ENCODE measurements around the gene ONECUT3. TPM values are rescaled to one million over a fixed set of nuclear protein-coding genes. Genes with fewer than 3 reads are reported as not detected.
A peak's percentile ranks its signal among the peaks of the same experiment; 100 is the strongest.

Gene ONECUT3
- total RNA-seq, 1 experiment from 2014 or later: not detected

DNA sequence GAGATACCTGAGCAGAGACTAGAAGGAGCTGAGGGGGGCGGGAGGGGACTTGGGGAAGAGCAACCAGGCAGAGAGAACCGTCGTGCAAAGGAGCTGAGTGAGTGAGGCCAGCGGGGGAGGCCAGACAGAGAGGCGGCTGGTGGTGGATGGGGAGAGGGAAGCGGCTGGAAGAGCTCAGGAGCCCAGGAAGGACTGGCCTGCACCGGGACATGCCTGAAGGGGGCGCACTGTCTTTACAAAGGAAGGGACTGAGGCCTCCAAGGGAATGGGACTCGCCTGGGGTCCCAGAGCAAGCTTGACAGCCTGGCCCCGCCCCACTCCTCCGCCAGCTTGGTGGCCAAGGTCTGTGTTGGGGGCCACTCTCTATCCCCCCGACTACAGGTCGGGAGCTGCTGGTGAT lies 14.9 kb downstream of the ONECUT3 start:
- no peak for DNase-seq (ENCODE audit: low read depth)

DNA sequence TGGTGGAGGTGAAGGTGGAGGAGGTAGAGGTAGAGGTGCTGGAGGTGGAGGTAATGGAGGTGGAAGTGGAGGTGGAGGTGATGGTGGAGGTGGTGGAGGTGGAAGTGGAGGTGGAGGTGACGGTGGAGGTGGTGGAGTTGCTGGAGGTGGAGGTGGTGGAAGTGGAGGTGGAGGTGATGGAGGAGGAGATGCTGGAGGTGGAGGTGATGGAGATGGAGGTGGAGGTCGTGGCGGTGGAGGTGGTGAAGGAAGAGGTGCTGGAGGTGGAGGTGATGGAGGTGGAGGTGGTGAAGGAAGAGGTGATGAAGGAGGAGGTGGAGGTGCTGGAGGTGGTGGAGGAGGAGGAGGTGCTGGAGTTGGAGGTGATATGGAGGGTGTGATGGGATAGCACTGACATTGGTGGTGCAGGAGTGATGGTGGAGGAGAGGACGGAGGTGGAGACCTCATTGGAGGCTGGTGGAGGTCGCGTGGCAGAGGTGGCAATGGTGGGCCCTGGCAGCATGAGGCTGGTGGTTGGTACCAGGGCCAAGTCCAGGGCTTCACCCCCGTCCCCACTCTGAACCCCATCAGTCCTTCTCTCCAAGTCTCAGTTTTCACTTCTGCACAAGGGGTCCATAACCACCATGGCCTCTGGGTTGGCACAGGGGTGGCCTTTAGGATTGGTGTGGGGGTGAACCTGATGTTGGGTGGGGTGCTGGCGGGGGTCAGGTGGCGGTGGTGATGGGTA lies 15.8 kb downstream of the ONECUT3 start:
- no peak for DNase-seq (ENCODE audit: low read depth)

DNA sequence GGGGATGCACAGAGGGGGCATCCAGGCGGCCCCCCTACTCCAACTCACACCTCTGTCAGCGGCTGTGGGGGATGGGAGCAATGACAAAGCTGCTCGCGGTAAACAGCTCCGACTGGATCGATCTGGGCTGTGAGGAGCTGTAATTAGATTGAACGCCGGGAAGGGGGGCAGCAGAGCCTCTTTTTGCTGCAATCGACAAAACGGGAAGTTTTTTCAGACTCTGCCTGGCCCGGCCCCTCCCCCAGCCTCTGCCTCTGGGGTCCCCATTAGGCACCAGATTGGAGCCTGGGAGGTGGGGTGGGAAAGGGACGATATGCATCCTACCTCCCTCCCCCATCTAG lies 16.3 kb downstream of the ONECUT3 start:
- DNase-seq (ENCODE audit: low read depth): no peak

DNA sequence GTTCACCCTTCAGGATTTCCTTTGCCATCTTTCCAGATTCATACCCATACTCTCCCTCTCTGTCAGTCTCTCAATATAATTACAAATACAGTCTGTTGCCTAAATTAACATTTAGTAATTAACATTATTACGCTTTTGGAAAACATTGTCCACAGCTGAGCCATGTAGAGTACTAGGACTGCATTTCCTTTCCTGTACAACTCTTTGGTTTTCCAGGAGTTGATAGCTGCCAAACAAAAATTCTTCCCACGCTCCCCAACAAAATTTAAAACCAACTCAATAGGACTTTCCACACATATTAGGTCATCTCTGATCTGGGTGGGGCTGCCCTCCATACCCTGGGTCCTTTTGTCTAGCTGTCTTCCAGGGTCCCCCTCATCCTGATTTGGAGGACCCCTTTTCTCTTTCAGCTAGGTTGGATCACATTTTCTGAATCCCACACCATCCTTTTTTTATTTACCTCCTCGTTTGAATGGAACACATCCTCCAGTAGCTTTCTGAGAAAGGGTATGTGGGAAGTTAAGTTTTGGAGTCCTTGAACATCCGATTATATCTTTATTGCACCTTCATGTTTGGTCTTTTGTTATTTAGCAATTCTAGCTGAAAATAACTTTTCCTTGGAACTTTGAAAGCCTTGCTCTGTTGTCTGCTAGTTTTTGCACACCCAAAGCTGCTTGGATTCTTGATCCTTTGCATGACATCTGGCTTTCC lies 17.7 kb downstream of the ONECUT3 start:
- DNase-seq (ENCODE audit: low read depth): no peak

DNA sequence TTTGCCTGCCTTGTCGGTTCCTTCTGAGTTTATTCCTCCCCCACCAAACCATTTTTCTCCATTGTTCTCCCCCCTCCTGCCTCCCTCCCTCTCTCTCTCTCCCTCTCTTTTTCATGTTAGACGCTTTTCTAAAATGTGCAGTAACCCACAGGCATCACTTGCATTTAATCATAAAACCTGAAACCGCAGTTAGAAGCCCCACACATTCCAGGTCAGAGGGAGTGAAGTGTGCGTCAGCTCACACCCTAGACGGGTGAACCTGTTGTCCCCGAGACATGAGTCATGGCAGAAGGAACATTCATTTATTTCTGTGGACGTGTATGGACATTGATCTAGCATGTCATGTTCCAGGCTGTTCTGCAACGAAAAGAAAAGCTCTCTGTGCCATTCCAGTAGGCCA lies 19.9 kb downstream of the ONECUT3 start:
- peak; percentile 83 for DNase-seq (ENCODE audit: low read depth)

DNA sequence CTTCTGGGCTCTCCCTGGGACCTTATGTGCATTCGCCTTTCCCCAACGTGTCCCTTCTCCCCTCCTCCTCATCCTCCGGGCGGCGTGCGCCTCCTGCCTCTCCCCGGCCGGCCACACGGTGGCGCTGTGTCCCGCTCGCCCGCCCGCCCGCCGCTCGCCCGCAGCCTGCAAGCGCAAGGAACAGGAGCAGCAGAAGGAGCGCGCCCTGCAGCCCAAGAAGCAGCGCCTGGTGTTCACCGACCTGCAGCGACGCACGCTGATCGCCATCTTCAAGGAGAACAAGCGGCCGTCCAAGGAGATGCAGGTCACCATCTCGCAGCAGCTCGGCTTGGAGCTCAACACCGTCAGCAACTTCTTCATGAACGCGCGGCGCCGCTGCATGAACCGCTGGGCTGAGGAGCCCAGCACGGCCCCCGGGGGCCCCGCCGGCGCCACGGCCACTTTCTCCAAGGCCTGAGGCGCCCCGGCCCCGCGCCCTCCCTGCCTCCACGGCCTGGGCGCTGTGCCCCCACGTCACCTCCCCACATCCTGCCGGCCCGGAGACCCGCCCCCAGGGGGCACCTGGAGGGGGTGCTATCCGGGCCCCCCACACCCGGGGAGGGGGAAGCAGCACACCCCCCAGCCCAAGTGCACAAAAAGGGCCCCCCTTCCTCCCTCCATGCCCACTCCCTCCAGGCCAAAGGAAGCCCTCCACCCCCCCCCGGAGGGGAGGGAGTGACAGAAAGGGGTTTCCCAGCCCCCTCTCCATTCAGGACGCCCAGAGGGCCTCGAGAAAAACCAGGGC lies 21.9 kb downstream of the ONECUT3 start:
- DNase-seq (ENCODE audit: low read depth): no peak

DNA sequence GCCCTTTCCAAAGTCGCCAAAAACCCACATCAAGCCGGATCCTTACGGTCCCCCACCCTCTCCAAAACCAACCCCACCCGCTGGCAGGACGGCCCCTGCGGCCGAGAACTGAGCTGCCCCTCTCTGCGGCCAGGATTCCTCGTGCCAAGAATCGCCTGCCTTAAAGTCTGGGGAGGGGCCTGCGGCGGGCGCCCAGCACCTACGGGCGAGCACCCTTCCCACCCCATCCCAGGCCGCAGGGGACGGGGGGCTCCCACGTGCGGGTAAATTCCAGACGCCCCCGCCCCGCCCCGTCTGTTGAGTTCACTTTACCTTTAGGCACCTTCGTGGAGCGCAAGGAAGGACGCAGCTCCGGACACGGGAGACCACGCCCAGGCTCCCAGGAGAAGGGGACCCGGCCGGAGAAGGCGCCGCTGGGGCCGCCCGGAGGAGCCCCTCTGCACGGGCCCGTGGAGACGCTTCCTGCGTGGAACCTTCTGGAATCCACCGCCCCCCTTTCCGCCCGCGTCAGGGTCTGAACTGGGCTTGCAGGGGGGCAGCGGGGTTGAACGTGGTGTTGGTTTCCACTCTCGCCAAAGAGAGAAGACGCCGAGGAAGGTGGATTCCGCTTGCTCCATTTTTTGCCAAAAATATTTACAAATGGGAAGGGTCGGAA lies 22.8 kb downstream of the ONECUT3 start:
- no peak for DNase-seq (ENCODE audit: low read depth)

DNA sequence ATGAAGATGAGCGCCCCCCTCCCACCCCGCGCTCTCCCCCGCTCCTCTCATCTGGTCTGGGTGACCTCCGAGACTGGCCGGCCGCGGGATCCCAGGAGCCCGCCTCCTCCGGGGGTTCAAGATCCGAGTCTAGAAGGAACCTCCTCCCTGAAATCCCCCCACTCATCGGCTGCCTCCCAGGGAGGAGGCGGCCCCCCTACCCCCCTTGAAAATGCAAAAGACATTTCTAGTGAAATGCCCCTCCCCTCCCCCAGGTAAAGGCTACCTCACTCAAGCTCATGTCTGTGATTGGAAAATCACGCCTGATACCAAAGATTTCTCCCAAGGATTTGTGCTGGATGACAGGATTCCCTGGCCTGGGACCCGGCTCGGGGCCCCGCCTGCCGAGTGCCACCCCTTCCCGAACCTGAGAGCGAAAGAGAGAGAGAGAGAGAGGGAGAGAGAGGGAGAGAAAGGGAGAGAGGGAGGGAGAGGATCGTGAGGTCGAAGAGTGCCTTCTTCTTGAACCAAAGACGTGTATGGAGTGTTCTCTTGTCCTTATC lies 23.4 kb downstream of the ONECUT3 start:
- no peak for DNase-seq (ENCODE audit: low read depth)

DNA sequence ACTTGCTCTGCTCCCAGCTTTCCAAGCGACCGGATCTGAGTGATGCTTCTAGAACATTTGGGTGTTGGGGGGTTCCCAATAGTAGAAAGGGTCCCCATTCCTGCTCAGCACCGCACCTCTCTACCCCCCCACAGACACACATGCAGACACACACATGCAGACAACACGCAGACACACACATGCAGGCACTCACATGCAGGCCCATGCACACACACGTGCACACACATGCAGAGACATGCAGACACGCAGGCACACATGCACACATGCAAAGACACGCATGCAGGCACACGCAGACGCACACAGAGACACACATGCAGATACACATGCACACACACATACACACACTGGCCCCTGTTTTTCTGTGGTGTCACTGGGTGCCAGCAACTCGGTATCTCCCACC lies 23.8 kb downstream of the ONECUT3 start:
- no peak for DNase-seq (ENCODE audit: low read depth)

DNA sequence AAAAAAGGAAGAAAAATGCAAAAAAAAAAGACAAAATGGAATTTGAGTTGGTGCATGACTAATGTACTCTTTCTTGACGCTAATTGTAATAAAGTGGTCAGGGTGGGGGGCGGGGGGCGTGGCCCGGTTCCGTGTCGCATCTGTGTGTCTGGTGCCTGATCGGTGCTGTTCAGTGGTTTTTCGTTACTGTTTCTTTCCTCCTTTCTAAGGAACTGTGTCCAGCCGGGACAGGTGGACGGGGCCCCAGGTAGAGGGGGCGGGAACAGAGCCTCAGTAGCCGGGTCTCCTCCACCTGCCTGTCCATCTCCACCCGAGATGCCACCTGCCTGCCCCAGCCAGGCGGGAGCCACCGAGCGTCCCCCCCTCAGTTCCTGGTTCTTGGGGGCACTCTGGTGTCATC lies 26.3 kb downstream of the ONECUT3 start:
- no peak for DNase-seq (ENCODE audit: low read depth)

DNA sequence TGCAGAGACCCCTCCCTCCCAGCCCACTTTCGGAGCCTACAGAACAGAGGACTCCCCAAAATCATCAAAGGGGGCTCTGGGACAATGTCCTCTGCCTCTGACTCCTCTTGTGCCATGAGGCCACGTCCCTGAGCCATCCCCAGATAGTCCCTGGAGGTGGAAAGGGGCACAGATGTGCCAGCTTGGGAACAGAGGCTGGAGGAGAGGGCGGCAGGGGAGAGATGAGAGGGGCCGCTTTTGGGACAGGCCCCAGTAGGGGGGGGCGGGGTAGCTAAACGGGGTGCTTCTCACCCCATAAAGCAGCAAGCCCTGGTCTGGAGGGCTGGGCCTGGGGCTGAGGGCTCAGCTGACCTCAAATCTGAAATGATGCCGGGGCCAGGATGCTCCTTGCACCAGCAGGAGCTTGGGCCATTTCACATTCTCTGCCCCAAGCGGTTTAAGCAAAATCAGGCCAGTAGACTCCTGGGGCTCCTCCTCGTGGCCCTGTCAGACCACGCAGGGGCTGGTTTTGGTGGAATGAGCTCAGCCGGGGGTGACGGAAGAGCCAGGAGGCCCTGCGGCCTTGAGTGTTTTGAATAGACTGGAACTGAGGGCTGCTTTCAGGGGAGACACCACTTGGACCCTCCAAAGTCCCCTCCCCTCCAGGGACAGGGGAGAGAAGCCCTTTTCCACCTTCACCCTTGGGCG lies 27.1 kb downstream of the ONECUT3 start:
- peak; percentile 48 for DNase-seq (ENCODE audit: low read depth)

DNA sequence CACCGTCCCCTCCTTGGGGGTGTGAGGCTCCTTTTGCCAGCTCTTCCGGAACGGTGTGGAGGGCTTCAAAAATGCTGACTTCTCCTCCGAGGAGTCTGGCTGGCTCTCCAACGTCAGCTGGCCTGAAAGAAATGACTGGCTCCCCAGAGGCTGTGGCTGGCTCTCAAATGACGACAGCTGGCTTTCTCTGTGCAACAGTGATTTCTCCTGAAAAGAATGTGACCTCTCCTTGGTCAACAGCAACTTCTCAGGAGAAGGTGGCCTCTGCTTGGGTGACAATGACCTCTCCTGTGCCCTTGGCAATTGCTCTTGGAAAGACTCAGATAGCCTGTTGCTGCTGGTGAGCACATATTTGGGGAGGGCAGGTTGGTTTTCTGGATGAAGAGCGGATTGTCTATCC lies 29.2 kb downstream of the ONECUT3 start:
- no peak for DNase-seq (ENCODE audit: low read depth)

DNA sequence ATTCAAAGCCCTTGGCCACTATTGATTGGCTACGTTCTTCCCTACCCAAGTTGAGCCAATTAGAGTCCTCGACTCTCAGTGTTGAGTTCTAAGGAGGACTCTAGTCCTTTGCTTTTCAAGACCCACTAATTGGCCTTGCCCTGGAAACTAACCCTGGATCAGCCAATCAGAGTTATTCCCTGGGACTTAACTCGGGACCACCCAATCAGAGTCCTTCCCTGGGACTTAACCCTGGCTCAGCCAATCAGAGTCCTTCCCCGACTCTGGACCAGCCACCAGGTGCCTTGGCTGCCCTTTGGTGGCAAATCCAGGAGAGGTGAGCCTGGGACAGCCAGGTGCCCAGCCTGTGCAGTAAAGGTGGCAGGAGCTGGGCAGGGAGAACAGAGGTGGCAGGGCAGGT lies 30.0 kb downstream of the ONECUT3 start:
- no peak for DNase-seq (ENCODE audit: low read depth)

DNA sequence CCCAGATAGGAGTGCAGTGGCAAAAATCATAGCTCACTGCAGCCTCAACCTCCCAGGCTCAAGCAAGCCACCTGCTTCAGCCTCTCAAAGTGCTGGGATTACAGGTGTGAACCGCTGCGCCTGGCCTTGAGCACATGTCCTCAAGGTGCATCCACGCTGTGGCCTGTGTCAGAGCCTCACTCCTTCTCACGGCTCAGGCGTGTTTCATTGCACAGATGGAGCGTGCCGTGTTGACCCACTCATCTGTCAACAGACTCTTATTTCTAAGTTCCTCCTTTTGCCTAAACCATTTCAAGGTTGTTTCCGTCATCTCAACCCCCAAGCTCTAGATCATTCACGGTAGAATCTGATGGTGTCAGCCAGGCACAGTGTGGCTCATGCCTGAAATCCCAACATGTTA lies 30.6 kb downstream of the ONECUT3 start:
- no peak for DNase-seq (ENCODE audit: low read depth)

DNA sequence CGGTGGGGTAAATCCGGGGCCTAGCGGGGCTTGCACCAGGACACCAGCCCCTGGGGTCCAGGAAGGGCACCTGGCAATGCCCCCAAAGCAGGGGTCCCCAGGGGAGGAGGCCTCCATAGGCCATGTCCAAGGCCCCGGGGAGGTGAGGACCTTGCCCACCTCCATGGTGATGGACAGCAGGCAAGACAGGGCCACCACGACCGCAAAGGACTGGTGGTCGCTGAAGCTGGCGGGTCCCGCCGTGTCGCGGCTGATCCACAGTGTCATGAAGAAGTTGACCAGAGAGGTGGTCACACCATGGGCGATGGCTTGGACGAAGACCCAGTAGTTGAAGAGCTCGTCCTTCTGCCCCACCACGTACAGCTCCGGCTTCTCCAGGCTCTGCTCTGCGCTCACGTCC lies 32.0 kb downstream of the ONECUT3 start:
- DNase-seq (ENCODE audit: low read depth): no peak

DNA sequence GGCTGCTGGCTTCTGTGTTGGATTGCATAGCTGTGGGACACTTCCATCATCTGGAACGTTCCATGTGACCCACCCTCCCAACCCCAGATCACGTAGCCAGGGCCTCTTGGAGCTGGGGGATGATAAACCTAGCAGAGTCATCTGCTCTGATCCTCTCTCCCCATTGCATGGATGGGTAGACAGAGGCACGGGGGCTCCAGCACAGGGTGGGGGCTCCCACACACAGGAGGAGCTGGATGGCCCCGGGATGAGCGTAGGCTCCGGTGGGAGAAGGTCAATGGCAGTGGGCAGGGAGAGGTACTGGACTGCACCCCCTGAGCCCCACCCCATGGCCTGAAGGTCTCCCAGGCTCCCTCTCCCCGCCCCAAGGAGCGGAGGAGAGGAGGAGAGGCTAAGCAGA lies 33.4 kb downstream of the ONECUT3 start:
- no peak for DNase-seq (ENCODE audit: low read depth)

DNA sequence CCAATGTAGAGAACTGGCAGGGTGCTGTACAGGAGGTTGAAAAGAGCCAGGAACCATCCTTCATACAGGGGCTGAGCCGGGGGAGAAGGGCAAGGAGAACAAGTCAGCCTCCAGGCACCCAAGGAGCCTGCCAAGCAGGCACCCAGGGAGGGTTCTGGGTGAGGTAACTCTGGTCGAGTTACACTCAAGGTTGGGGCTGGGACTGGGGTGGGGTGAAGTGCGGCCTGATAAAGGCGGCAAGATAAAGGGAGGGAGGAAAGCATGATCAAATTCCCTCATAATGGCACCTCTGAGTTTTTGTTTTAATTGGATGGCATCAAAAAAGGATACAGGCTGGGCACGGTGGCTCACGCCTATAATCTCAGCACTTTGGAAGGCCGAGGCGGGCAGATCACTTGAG lies 33.8 kb downstream of the ONECUT3 start:
- DNase-seq (ENCODE audit: low read depth): no peak

DNA sequence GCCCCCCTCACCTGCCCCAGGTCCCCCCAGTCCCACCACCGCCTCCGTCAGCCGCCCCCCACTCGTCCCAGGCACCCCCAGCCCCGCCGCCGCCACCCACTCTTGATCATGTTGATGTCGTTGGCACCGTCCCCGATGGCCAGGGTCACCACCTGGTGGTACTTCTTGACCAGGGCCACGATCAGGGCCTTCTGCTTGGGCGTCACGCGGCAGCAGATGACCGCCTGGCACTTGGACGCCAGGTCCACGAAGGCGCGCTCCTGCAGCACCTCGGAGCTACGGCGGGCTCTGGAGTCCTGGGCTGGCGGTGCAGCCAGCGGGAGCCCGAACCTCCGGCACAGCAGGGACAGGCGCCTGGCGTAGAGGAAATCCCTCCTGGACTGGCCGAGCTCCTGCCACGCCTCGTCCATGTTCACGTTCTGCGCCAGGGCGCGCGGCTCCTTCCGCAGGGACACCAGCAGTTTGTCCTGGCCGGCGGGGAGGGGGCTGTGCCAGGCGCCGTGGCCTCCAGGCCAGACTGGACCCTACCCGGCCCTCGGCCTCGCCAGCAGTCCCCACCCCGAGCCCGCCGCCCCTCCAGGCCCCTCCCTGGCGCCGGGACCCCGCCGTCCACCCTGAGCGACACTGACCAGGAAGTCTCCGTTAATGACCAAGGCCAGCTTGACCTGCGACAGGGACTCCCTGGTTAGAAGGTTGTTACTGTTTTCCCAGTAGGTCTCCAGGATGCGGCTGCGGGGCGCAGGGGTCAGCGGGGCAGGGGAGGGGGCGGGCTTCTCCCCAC lies 36.1 kb downstream of the ONECUT3 start:
- peak; percentile 67 for DNase-seq (ENCODE audit: low read depth)

DNA sequence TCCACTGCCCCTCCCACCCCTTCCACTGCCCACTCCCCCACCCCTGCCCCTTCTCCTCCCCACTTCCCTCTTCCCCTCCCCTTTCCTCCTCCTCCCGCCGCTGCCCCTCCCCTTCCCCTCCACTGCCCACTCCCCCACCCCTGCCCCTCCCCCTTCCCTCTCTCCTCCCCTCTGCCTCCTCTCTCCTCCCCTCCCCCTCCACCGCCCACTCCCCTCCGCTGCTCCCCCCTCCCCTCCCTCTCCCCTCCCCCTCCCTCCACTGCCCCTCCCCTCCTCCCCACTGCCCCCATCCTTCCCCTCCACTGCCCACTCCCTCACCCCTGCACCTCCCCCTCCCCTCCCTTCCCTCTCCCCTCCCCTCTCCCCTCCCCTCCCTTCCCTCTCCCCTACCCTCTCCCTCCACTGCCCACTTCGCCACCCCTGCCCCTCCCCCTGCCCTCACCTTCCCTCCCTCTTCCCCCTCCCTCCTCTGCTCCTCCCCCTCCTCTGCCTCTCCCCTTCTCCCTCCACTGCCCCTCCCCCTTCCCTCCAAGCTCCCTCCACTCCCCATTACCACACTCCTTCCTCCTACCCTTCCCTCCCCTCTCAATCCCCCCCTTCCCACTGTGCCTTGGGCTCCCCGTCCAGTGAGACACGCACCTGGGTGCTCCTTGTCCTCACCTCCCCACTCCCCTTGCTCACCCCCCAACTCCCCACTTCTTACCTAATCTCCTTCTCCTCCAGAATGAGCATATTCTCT lies 36.9 kb downstream of the ONECUT3 start:
- DNase-seq (ENCODE audit: low read depth): no peak

DNA sequence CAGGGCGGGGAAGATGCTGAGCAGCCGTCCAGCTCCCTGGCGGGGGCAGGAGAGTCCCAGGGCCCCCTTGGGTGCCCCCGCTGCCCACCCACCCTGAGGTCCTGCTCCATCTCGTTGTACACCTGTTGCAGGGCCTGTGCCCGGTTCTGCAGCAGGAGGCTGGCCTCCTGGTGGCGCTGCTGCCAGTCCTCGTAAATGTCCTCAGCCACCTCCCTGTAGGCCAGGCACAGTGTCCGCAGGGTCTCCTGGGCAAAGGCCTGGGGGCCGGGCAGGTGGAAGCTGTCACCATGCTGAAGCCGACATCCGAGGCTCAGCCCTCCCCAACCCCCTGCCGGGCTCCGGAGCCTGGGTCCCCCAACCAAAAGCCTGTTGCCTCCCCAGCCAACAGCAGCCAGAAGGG lies 38.6 kb downstream of the ONECUT3 start:
- DNase-seq (ENCODE audit: low read depth): no peak
